Cortex of kidney (tissue), 1 donor: ENCODE measurements around the gene GLCCI1.
"Not testable (repeated sequence)": the region's sequence is repeated elsewhere in the genome, so short reads cannot be mapped to it uniquely, and the experiment has no call there.

Experiments
- DNase-seq: peaks from one replicate; lab custom pipeline; 2025; lab: John Stamatoyannopoulos, UW

Gene GLCCI1

DNA sequence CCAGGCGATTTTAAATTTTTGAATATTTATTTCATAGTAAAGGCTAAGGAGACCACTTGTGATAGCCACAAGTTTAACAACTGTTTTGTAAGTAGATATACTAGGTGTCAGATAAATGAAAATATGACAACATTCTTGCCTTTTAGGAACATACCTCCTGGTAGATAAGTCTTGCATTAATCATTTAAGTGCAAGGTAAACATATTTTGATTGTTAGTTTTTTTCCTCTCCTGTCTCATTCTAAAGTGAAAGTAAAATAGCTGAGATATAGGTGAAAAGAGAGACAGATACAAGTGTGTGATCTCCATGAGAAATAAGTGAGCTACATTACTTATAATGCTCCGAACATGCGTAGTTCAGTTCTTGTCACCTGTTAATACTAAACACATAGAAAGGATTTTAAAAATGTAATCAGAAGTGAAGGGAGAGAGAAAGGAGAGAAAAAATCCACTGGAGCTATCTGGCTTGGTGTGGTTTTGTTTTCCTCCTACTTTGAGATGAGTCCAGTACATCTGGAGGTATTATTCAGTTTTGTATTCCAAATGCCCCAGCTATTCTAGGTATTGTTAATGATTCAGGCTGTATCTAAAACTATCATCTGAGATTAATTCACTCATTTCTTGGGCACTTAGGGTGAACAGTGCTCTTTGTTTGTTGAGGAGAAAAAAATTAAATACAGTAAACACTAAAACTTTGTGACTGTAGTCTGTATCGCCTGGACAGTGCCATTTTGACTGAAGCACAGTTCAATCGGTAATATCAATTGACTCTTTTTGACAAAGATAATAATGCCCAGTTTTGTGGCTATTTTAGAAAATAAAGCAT is 21.2 kb downstream of the GLCCI1 start:
- no peak for DNase-seq

GRCh38 chr7:7990441-7990761 is 21.8 kb downstream of the GLCCI1 start:
- no peak for DNase-seq

- DNase-seq: no peak
Measured at GRCh38 chr7:7992506-7992905, 23.9 kb downstream of the GLCCI1 start.

DNA sequence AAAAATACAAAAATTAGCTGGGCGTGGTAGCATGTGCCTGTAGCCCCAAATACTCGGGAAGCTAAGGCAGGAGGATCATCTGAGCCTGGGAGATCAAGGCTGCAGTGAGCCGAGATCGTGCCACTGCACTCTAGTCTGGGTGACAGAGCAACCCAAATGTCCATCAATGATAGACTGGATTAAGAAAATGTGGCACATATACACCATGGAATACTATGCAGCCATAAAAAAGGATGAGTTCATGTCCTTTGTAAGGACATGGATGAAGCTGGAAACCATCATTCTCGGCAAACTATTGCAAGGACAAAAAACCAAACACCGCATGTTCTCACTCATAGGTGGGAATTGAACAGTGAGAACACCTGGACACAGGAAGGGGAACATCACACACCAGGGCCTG is 26.8 kb downstream of the GLCCI1 start:
- not testable (repeated sequence) for DNase-seq

GRCh38 chr7:7996568-7996967 is 28.0 kb downstream of the GLCCI1 start:
- DNase-seq: no peak

- DNase-seq: no peak
Measured at GRCh38 chr7:8000315-8000941, 31.8 kb downstream of the GLCCI1 start.

DNA sequence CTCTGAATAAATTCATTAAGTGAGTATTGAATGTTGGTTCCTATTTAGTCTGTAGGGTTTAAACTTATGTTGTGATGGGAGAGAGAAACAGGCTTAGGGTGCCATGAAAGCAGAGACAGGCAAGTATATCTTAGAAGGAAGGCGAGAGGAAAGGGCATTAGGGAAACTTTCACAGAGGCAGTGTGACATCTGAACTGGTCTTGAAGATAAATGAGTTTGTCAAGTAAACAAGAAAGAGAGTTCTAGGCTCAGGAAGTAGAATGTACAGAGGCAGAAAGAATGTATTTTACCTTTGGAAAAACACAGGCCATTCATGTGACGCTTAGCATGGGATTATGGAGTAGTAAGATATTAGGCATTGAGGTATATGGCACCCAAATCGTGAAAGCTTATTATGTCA is 34.5 kb downstream of the GLCCI1 start:
- DNase-seq: no peak

DNA sequence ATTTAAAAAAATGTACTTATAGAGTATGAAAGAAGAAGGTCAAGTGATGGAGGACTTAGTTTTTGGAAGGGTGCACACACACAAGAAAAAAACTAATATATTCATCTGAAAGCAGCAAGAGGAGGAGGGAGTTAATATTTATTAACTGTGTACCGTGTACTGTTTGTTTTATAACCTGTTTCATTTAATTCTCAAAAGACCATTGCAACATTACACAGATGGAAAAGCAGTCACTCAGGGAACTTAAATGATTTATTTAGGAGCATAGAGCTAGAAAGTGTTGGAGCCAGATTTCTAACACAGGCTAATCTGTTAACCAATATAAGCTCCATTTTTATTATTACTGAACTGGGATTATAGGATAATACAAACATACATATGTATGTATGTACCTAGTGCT is 36.7 kb downstream of the GLCCI1 start:
- no peak for DNase-seq

- no peak for DNase-seq
Measured at GRCh38 chr7:8014399-8014798, 45.8 kb downstream of the GLCCI1 start.

DNA sequence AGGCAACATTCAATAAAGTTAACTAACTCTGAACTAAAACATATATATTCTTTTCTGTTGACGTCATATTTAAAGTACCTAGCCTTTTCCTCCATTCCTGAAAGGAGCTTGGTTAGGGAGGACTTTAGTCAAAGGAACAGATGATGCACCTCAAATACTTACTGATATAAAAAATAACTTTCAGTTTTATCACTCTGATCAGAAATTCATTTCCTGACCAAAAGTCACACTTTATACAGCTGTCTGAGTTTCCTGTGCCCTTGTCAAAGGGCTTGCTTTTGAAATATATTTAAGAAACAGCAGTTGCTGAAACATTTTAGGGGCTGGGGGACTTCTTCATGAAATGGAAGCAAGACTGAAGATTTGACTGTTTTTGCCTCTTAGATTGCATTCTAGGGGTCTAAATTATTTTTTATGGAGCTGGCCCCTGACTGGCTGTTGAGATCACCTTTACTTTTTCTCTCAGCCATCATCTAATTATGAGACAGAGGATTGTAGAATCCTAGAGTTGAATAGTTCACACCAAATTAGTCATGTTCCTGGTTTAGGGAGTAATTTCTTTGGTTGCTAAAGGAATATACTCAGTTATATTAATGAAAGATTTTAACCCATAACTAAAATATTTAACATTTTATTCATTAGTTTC is 46.6 kb downstream of the GLCCI1 start:
- no peak for DNase-seq

DNA sequence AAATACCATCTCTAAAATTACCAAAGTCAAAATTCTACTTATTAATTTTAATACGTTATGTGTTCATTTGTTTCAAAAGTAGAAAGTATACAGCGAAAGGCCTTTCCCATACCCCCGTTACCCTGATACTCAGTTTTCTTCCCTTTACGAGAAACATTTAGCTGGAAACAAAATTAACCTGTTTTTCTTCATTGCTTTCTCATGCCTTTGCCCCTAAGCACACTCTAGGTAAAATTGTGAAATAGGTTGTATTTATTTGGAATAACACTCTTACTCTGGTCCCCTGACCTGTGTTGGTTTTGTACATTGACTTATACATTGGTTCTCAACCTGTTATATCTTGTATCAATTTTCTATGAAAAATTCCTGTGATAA is 47.1 kb downstream of the GLCCI1 start:
- DNase-seq: no peak

- no peak for DNase-seq
Measured at GRCh38 chr7:8017423-8017822, 48.8 kb downstream of the GLCCI1 start.

DNA sequence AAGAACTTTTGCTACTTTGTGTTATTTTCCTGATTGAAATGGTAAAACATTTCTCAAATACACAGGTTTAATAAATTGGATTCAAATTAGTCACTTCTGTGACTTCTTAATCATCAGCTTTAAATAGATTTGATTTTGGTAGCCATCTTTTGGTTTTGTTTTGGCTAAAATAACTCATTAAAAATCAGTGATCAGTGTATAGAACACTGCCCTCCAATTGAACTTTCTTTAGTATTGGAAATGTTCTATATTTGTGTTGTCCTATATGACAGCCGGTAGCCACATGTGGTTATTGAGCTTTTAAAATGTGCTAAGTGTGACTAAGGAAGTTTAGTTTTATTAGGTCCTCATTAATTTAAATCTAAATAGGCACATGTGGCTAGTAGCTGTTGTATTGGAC is 50.4 kb downstream of the GLCCI1 start:
- DNase-seq: no peak

GRCh38 chr7:8022628-8023027 is 54.0 kb downstream of the GLCCI1 start:
- DNase-seq: no peak

DNA sequence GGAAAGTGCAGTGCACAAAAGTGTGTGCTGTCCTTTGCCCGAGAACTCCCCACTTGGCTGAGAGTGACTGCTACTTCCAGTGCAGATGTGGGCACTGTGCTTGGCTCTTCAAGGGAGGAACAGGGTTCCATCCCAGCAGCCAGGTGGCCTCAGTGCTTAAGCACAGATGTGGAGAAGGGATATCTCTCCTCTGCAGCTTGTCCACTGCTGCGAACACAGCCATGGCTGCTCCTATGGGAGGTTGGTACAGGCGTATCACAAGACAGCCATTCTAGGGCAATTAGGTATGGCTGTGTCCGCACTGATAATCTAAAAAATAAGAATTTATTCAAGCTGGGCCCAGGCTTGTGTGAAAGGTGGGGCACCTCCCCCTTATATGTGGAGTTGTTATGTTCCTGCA is 66.6 kb downstream of the GLCCI1 start:
- DNase-seq: no peak

GRCh38 chr7:8035647-8036518 is 67.3 kb downstream of the GLCCI1 start:
- DNase-seq: no peak

DNA sequence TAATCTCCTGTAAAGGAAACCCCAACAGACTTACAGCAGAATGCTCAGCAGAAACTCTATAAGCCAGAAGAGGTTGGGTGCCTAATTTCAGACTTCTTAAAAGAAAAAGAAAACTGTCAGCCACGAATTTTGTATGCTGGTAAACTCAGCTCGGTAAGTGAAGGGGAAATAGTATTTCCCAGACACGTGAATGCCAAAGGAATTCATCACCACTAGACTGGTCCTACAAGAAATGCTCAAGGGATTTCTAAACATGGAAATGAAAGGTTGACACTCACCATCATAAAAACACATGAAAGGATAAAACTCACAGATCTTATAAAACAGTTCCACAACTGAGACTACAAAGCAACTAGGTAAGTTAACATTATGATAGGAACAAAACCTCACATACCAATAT is 68.6 kb downstream of the GLCCI1 start:
- DNase-seq: no peak

DNA sequence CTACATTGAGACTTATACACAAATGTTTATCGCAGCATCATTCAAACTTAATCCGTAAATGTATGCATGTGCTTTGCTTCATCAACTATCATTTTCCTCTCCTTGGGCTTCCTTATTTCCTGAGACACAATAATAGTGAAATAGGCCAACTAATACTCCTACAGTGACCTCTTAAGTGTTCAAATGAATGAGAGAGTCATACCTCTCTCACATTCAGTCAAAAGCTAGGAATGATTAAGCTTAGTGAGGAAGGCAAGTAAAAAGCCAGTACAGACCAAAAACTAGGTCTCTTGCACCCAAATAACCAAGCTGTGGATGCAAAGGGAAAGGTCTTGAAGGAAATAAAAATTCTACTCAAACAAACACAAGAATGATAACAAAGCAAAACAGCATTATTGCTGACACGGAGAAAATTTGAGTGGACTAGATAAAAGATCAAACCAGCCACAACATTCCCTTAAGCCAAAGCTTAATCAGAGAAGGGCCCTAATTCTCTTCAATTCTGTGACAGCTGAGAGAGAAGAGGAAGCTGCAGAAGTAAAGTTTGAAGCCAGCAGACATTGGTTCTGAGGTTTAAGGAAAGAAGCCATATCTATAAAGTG is 72.3 kb downstream of the GLCCI1 start:
- DNase-seq: no peak

DNA sequence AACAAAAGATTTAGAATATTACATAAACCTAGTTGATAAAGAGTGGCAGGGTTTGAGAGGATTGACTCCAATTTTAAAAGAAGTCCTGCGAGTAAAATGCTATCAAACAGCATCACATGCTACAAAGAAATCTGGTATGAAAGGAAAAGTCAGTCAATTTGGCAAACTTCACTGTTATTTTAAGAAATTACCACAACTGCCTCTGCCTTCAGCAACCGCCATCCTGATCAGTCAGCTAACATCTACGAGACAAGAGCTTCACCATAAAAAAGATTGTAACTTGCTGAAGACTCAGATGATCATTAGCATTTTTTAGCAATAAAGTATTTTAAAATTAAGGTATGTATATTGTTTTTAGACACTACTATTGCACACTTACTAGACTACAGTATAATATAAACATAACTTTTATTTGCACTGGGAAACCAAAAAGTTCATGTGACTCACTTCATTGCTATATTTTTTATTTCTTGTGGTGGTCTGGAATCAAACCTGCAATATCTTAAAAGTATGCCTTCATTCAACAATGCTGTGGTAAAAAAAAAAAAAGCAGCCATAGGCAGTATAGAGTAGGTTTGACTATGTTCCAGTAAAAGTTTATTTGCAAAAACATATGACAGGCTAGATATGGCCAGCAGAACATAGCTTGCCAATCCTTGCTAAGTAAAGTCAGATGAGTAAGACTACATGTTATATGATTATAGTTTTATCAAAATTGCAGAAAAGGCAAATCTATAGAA is 74.4 kb downstream of the GLCCI1 start:
- DNase-seq: no peak

GRCh38 chr7:8044761-8045430 is 76.3 kb downstream of the GLCCI1 start:
- no peak for DNase-seq

GRCh38 chr7:8048067-8048466 is 79.5 kb downstream of the GLCCI1 start:
- not testable (repeated sequence) for DNase-seq
